ENCODE measurements around the gene GPATCH1. TPM values are rescaled to one million over a fixed set of nuclear protein-coding genes. Genes with fewer than 3 reads are reported as not detected.

Gene GPATCH1
- total and polyA plus RNA-seq, 4 donors: 2.5 to 5.2 (median 3.6) TPM

DNA sequence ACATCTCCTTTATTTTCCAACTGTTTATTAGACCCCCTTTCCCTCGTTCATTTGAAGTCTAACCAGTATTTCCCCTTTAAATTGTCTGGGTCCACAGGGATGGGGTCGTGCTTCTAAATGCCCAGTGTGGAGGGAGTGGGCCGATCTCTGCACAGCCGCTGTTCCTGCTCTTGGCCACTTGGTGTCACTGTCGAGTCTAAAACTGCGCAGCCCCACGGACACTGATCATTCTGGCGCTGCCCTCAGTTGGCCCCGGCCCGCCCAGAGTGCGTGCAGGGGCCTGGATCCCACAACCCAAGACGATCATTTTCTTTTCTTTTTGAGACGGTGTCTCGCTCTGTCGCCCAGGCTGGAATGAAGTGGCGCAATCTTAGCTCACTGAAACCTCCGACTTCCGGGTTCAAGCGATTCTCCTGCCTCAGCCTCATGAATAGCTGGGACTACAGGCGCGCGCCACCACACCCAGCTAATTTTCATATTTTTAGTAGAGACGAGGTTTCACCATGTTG is 63.0 kb downstream of the GPATCH1 start:
- no peak overlapping the region for H3K9ac ChIP-seq (ENCODE audit: low read depth in 1 of 2, low read length in 2 of 2)
- TF ChIP-seq EGR1 (IDR thresholded peaks at IDR 0.05; ENCODE audit: low read depth in 2 of 2) (no peak), FOXA2 (IDR thresholded peaks at IDR 0.05) (no peak), MAX (IDR thresholded peaks at IDR 0.05) (no peak), TAF1 (conservative IDR thresholded peaks at IDR 0.05) (no peak), SP1 (IDR thresholded peaks at IDR 0.05) (no peak), RXRA (IDR thresholded peaks at IDR 0.05) (peak; percentile 52 to 82), JUND (IDR thresholded peaks at IDR 0.05) (no peak), YY1 (IDR thresholded peaks at IDR 0.05) (no peak), HNF4G (IDR thresholded peaks at IDR 0.05) (no peak), RAD21 (IDR thresholded peaks at IDR 0.05) (peak; percentile 91 to 95), ATF3 (IDR thresholded peaks at IDR 0.05) (no peak), NR2F2 (IDR thresholded peaks at IDR 0.05) (no peak)
- TF ChIP-seq, protein P1, sequence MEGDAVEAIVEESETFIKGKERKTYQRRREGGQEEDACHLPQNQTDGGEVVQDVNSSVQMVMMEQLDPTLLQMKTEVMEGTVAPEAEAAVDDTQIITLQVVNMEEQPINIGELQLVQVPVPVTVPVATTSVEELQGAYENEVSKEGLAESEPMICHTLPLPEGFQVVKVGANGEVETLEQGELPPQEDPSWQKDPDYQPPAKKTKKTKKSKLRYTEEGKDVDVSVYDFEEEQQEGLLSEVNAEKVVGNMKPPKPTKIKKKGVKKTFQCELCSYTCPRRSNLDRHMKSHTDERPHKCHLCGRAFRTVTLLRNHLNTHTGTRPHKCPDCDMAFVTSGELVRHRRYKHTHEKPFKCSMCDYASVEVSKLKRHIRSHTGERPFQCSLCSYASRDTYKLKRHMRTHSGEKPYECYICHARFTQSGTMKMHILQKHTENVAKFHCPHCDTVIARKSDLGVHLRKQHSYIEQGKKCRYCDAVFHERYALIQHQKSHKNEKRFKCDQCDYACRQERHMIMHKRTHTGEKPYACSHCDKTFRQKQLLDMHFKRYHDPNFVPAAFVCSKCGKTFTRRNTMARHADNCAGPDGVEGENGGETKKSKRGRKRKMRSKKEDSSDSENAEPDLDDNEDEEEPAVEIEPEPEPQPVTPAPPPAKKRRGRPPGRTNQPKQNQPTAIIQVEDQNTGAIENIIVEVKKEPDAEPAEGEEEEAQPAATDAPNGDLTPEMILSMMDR (IDR thresholded peaks at IDR 0.05; ENCODE audit: low read depth, low read length, missing input control): peak; percentile 93
- TF ChIP-seq, protein P2, sequence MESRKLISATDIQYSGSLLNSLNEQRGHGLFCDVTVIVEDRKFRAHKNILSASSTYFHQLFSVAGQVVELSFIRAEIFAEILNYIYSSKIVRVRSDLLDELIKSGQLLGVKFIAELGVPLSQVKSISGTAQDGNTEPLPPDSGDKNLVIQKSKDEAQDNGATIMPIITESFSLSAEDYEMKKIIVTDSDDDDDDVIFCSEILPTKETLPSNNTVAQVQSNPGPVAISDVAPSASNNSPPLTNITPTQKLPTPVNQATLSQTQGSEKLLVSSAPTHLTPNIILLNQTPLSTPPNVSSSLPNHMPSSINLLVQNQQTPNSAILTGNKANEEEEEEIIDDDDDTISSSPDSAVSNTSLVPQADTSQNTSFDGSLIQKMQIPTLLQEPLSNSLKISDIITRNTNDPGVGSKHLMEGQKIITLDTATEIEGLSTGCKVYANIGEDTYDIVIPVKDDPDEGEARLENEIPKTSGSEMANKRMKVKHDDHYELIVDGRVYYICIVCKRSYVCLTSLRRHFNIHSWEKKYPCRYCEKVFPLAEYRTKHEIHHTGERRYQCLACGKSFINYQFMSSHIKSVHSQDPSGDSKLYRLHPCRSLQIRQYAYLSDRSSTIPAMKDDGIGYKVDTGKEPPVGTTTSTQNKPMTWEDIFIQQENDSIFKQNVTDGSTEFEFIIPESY (IDR thresholded peaks at IDR 0.05): no peak
- H3K4me3 ChIP-seq (ENCODE audit: low read depth in 1 of 3, low read length in 3 of 3): no peak overlapping the region
- H3K9me3 ChIP-seq (ENCODE audit: control insufficient read depth in 4 of 4, low read length in 3 of 4): no peaks in the 10 kb centered on the region
- no peaks in the 10 kb centered on the region for H3K27me3 ChIP-seq (ENCODE audit: control insufficient read depth in 4 of 4, insufficient read depth in 4 of 4, low read length in 3 of 4)
- H3K27ac ChIP-seq (ENCODE audit: low read depth in 1 of 2, low read length in 2 of 2): no peak overlapping the region
- H3K4me1 ChIP-seq (ENCODE audit: control insufficient read depth in 4 of 4, insufficient read depth in 4 of 4, low read length in 3 of 4): peaks cover 0 to 2% (median 0%) of the 10 kb centered on the region in 4 donors
- WGBS: 27% methylated on average over 23 of the region's 23 CpGs
- peak; percentile 70 for DNase-seq (ENCODE audit: low spot score)
- no peaks in the 10 kb centered on the region for H3K36me3 ChIP-seq (ENCODE audit: control insufficient read depth in 4 of 4, insufficient read depth in 3 of 4, low read depth in 1 of 4, low read length in 3 of 4)

DNA sequence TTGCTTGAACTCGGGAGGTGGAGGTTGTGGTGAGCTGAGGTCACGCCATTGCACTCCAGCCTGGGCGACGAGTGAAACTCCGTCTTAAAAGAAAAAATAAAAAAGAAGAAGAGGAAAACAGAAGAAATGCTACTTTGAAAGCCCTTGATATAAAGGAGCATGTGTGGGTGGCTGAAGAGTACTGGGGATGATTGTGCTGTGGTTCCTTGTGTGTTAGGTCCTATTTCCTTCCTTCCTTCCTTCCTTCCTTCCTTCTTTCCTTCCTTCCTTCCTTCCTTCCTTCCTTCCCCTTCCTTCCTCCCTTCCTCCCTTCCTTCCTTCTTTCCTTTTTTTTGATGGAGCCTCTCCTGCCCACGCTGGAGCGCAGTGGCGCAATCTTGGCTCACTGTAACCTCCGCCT is 65.2 kb downstream of the GPATCH1 start:
- no peaks in the 10 kb centered on the region for H3K9me3 ChIP-seq (ENCODE audit: control insufficient read depth in 4 of 4, low read length in 3 of 4)
- H3K4me1 ChIP-seq (ENCODE audit: control insufficient read depth in 4 of 4, insufficient read depth in 4 of 4, low read length in 3 of 4): peaks cover 0 to 7% (median under 1%) of the 10 kb centered on the region in 4 donors
- DNase-seq (ENCODE audit: low spot score): no peak
- no peaks in the 10 kb centered on the region for H3K27me3 ChIP-seq (ENCODE audit: control insufficient read depth in 4 of 4, insufficient read depth in 4 of 4, low read length in 3 of 4)
- no peaks in the 10 kb centered on the region for H3K36me3 ChIP-seq (ENCODE audit: control insufficient read depth in 4 of 4, insufficient read depth in 3 of 4, low read depth in 1 of 4, low read length in 3 of 4)
- no peak overlapping the region for H3K4me3 ChIP-seq (ENCODE audit: low read depth in 1 of 3, low read length in 3 of 3)
- H3K9ac ChIP-seq (ENCODE audit: low read depth in 1 of 2, low read length in 2 of 2): no peak overlapping the region
- no peak overlapping the region for H3K27ac ChIP-seq (ENCODE audit: low read depth in 1 of 2, low read length in 2 of 2)
- no peak for TF ChIP-seq TAF1 (conservative IDR thresholded peaks at IDR 0.05)
- TF ChIP-seq RAD21 (IDR thresholded peaks at IDR 0.05): no peak
- no peak for TF ChIP-seq FOXA2 (IDR thresholded peaks at IDR 0.05)
- TF ChIP-seq GABPA (IDR thresholded peaks at IDR 0.05 in 1 of 2, conservative IDR thresholded peaks at IDR 0.05 in 1 of 2): no peak
- TF ChIP-seq HNF4G (IDR thresholded peaks at IDR 0.05): no peak
- TF ChIP-seq FOXA1 (IDR thresholded peaks at IDR 0.05): no peak
- no peak for TF ChIP-seq JUND (IDR thresholded peaks at IDR 0.05)
- TF ChIP-seq, protein P1 (IDR thresholded peaks at IDR 0.05; ENCODE audit: low read depth, low read length, missing input control): no peak
- 94% methylated on average over 9 of the region's 9 CpGs for WGBS
